H9 (cell line): ENCODE data around the gene BLOC1S1. TPM values are rescaled to one million over a fixed set of nuclear protein-coding genes. Genes with fewer than 3 reads are reported as not detected.

Experiments
- DNase-seq: peaks from one replicate; pipeline ENCODE4 v3.0.0-alpha.2; 2017
- H2AFZ ChIP-seq: one replicate; pipeline ENCODE4 v1.6.1; 2013; ENCODE audit warnings: mild to moderate bottlenecking, low read length, control low read depth, moderate library complexity
- H2AK5ac ChIP-seq: 2 replicates; pipeline ENCODE4 v1.6.1; 2013; ENCODE audit warnings: low read length, control low read depth, mixed read lengths; ENCODE audit not compliant: insufficient read length
- H2BK120ac ChIP-seq: one replicate; pipeline ENCODE4 v1.6.1; 2013; ENCODE audit warnings: low read depth, mild to moderate bottlenecking, low read length, control low read depth, inconsistent platforms; ENCODE audit not compliant: poor library complexity, severe bottlenecking
- H2BK12ac ChIP-seq: 2 replicates; pipeline ENCODE4 v1.6.1; 2013; ENCODE audit warnings: low read length, control low read depth, mixed read lengths, low read depth; ENCODE audit not compliant: insufficient read length
- H2BK15ac ChIP-seq: 2 replicates; pipeline ENCODE4 v1.6.1; 2013; ENCODE audit warnings: low read depth, low read length, control low read depth
- H2BK20ac ChIP-seq: one replicate; pipeline ENCODE4 v1.6.1; 2013; ENCODE audit warnings: low read depth, mild to moderate bottlenecking, low read length, control low read depth, inconsistent platforms; ENCODE audit not compliant: poor library complexity, severe bottlenecking
- H2BK5ac ChIP-seq: 2 replicates; pipeline ENCODE4 v1.6.1; 2013; ENCODE audit warnings: low read length, control low read depth, mixed read lengths; ENCODE audit not compliant: insufficient read length
- H3K14ac ChIP-seq: 2 replicates; pipeline ENCODE4 v1.6.1; 2013; ENCODE audit warnings: low read length, control low read depth; ENCODE audit not compliant: insufficient read depth
- H3K18ac ChIP-seq: 2 replicates; pipeline ENCODE4 v1.6.1; 2013; ENCODE audit warnings: low read depth, mild to moderate bottlenecking, mixed read lengths, low read length, control low read depth; ENCODE audit not compliant: insufficient read length
- H3K23ac ChIP-seq: 2 replicates; pipeline ENCODE4 v1.6.1; 2013; ENCODE audit warnings: low read length, control low read depth, mixed read lengths, low read depth; ENCODE audit not compliant: insufficient read length
- H3K23me2 ChIP-seq: 2 replicates; pipeline ENCODE4 v1.6.1; 2013; ENCODE audit warnings: low read depth, mild to moderate bottlenecking, mixed read lengths, low read length, control low read depth; ENCODE audit not compliant: insufficient read length, poor library complexity, severe bottlenecking
- H3K27ac ChIP-seq: 2 replicates; pipeline ENCODE4 v1.5.1; 2013; ENCODE audit warnings: low read length, control low read depth, mixed read lengths, low read depth; ENCODE audit not compliant: insufficient read length
- H3K27me3 ChIP-seq: 2 replicates; pipeline ENCODE4 v1.6.1; 2013; ENCODE audit warnings: low read length, control low read depth, inconsistent platforms; ENCODE audit not compliant: insufficient read depth
- H3K4ac ChIP-seq: 2 replicates; pipeline ENCODE4 v1.6.1; 2013; ENCODE audit warnings: low read depth, mild to moderate bottlenecking, control low read depth, inconsistent platforms, low read length, moderate library complexity
- H3K4me1 ChIP-seq: 2 replicates; pipeline ENCODE4 v1.6.1; 2013; ENCODE audit warnings: low read length, control low read depth, inconsistent platforms; ENCODE audit not compliant: insufficient read depth
- H3K4me2 ChIP-seq: 2 replicates; pipeline ENCODE4 v1.6.1; 2013; ENCODE audit warnings: low read length, control low read depth, mixed read lengths; ENCODE audit not compliant: insufficient read length, insufficient read depth
- H3K56ac ChIP-seq: 2 replicates; pipeline ENCODE4 v1.6.1; 2013; ENCODE audit warnings: low read depth, mild to moderate bottlenecking, mixed read lengths, low read length, control low read depth; ENCODE audit not compliant: insufficient read length
- H3K79me1 ChIP-seq: 2 replicates; pipeline ENCODE4 v1.6.1; 2013; ENCODE audit warnings: low read depth, mild to moderate bottlenecking, moderate library complexity, low read length, control low read depth, inconsistent platforms; ENCODE audit not compliant: insufficient read depth, poor library complexity, severe bottlenecking
- H3K79me2 ChIP-seq: 2 replicates; pipeline ENCODE4 v1.6.1; 2013; ENCODE audit warnings: low read length, control low read depth, inconsistent platforms; ENCODE audit not compliant: insufficient read depth
- H3K9ac ChIP-seq: 2 replicates; pipeline ENCODE4 v1.6.1; 2013; ENCODE audit warnings: low read length, control low read depth, mixed read lengths; ENCODE audit not compliant: insufficient read length; ENCODE audit errors: extremely low read depth
- H3K9me3 ChIP-seq: one replicate; pipeline ENCODE4 v1.6.1; 2013; ENCODE audit warnings: low read depth, low read length, inconsistent platforms; ENCODE audit not compliant: control insufficient read depth
- H3T11ph ChIP-seq: one replicate; pipeline ENCODE4 v1.6.1; 2013; ENCODE audit warnings: mild to moderate bottlenecking, low read length, control low read depth, inconsistent platforms
- H4K20me1 ChIP-seq: one replicate; pipeline ENCODE4 v1.6.1; 2013; ENCODE audit not compliant: control insufficient read depth, insufficient read length, insufficient read depth
- H4K5ac ChIP-seq: 2 replicates; pipeline ENCODE4 v1.6.1; 2013; ENCODE audit warnings: low read depth, mild to moderate bottlenecking, mixed read lengths, low read length, control low read depth; ENCODE audit not compliant: insufficient read length
- H4K8ac ChIP-seq: replicated peaks from 2 replicates; pipeline ENCODE4 v1.6.1; 2013; ENCODE audit warnings: low read length, control low read depth, mixed read lengths, low read depth; ENCODE audit not compliant: insufficient read length
- H4K91ac ChIP-seq: 2 replicates; pipeline ENCODE4 v1.6.1; 2013; ENCODE audit warnings: low read depth, mild to moderate bottlenecking, moderate library complexity, mixed read lengths, low read length, control low read depth; ENCODE audit not compliant: insufficient read length
- H3K27ac Mint-ChIP-seq, 3 experiments: 2 replicates in 2 of 3; 3 replicates in 1 of 3; pipeline ENCODE4 v1.8.0; 2020 to 2021; ENCODE audit warnings: mixed read lengths in 3 of 3, mild to moderate bottlenecking in 1 of 3, moderate library complexity in 1 of 3
- H3K27me3 Mint-ChIP-seq: 2 replicates; pipeline ENCODE4 v1.8.0; 2021; ENCODE audit warnings: low read depth, mild to moderate bottlenecking, moderate library complexity, mixed read lengths
- H3K36me3 Mint-ChIP-seq, 3 experiments: 2 replicates in 2 of 3; 3 replicates in 1 of 3; pipeline ENCODE4 v1.8.0; 2020 to 2021; ENCODE audit warnings: low read depth in 3 of 3, mixed read lengths in 3 of 3; ENCODE audit not compliant: insufficient read depth in 1 of 3
- H3K4me1 Mint-ChIP-seq, 2 experiments: 2 replicates each; pipeline ENCODE4 v1.8.0; 2020; ENCODE audit warnings: mixed read lengths in 2 of 2
- H3K4me3 Mint-ChIP-seq, 2 experiments: 2 replicates in 1 of 2; 3 replicates in 1 of 2; pipeline ENCODE4 v1.8.0; 2020 to 2021; ENCODE audit warnings: mild to moderate bottlenecking in 2 of 2, mixed read lengths in 2 of 2, moderate library complexity in 1 of 2
- H3K9me3 Mint-ChIP-seq, 2 experiments: 2 replicates in 1 of 2; 3 replicates in 1 of 2; pipeline ENCODE4 v1.8.0; 2020; ENCODE audit warnings: mild to moderate bottlenecking in 2 of 2, mixed read lengths in 2 of 2, moderate library complexity in 1 of 2
- CTCF ChIP-seq: fragments of 200-600 bp; sonication (generic); conservative IDR thresholded peaks from 3 replicates; pipeline ENCODE4 v1.8.0; 2021; ENCODE audit warnings: antibody characterized with exemption, mild to moderate bottlenecking
- WGBS: extraction: QIAGEN DNeasy Blood & Tissue Kit; methylation state at CpG from one replicate; pipeline ENCODE4 v1.1.7; 2013; ENCODE audit warnings: missing lambda C conversion rate, low lambda C conversion rate, mixed read lengths; ENCODE audit not compliant: insufficient read length; ENCODE audit errors: extremely low coverage; 5-methylcytosine and 5-hydroxymethylcytosine counted together
- total RNA-seq: library from RNA; stranded (reverse); gene quantifications from 2 replicates; pipeline ENCODE4 v1.2.1, GENCODE V29; 2021

Gene BLOC1S1
- total RNA-seq, 1 experiment from 2014 or later = 108 TPM

- no peak overlapping the region for H2BK15ac ChIP-seq
- H3K4me1 Mint-ChIP-seq = peaks cover 38 to 41% of the 10 kb centered on the region in 2 experiments
- H3K4me3 Mint-ChIP-seq = peak overlapping the region; percentile 90 to 91
- H4K5ac ChIP-seq = no peak overlapping the region
- no peak overlapping the region for H3K23ac ChIP-seq
- H3K79me1 ChIP-seq = no peaks in the 10 kb centered on the region
- H4K20me1 ChIP-seq = no peaks in the 10 kb centered on the region
- H3K27me3 Mint-ChIP-seq = peaks cover 7% of the 10 kb centered on the region
- peaks cover 0 to 9% (median under 1%) of the 10 kb centered on the region in 3 experiments; a peak in 3 of 7 replicates for H3K36me3 Mint-ChIP-seq
- peak overlapping the region; percentile 43 for H3K18ac ChIP-seq
- H3K27ac ChIP-seq = peak overlapping the region; percentile 63
- H4K8ac ChIP-seq = no peak overlapping the region
- H3K9ac ChIP-seq = no peak overlapping the region
- no peak overlapping the region for H3K56ac ChIP-seq
- H3K4me2 ChIP-seq = peak overlapping the region; percentile 71
- H3K23me2 ChIP-seq = peaks cover 9% of the 10 kb centered on the region
- H3K27ac Mint-ChIP-seq = peak overlapping the region; percentile 94 to 99 (median 96)
- H3K9me3 Mint-ChIP-seq = peaks cover 0 to 3% of the 10 kb centered on the region in 2 experiments; a peak in 3 of 5 replicates
- H2BK120ac ChIP-seq = no peak overlapping the region
- no peak overlapping the region for H2AFZ ChIP-seq
- peak overlapping the region; percentile 58 for H2BK5ac ChIP-seq
- no peak overlapping the region for H2BK20ac ChIP-seq
- no peak overlapping the region for H3T11ph ChIP-seq
- H3K27me3 ChIP-seq = no peaks in the 10 kb centered on the region
- no peak overlapping the region for H3K14ac ChIP-seq
- no peak overlapping the region for H4K91ac ChIP-seq
- TF ChIP-seq CTCF = no peak
- H3K79me2 ChIP-seq = no peaks in the 10 kb centered on the region
- DNase-seq = peak; percentile 72
- H2AK5ac ChIP-seq = no peak overlapping the region
- no peak overlapping the region for H3K4ac ChIP-seq
- H3K4me1 ChIP-seq = peaks cover 13% of the 10 kb centered on the region; the same call in 1 of the 2 replicates
- H3K9me3 ChIP-seq = no peaks in the 10 kb centered on the region
- H2BK12ac ChIP-seq = no peak overlapping the region
- no CpG with 5 or more reads among the region's 4 CpGs for WGBS
Measured at GRCh38 chr12:55718015-55718414, 2.2 kb downstream of the BLOC1S1 start.
